Lung (tissue), 12 donors: ENCODE data around the gene ZEB2. TPM values are rescaled to one million over a fixed set of nuclear protein-coding genes. Genes with fewer than 3 reads are reported as not detected.
A peak's percentile ranks its signal among the peaks of the same experiment; 100 is the strongest.

Source experiments
- ATAC-seq: fragments of 200-7000 bp; cut with Tn5 transposase; one replicate; pipeline ENCODE4 v1.9.1; 2020; ENCODE audit warnings: moderate number of reproducible peaks; ENCODE audit not compliant: insufficient read depth, low FRiP score
- DNase-seq, 3 donors: peaks; one replicate each; pipeline ENCODE4 v3.0.0-alpha.2; 2013 to 2017
- H3K27ac ChIP-seq, 2 donors: one replicate each; pipeline ENCODE4 v1.5.1; 2013; ENCODE audit warnings: mild to moderate bottlenecking in 2 of 2, moderate library complexity in 2 of 2, control low read depth in 1 of 2, inconsistent platforms in 1 of 2, low read depth in 1 of 2, low read length in 1 of 2
- H3K27me3 ChIP-seq, 3 donors: one replicate each; pipeline ENCODE4 v1.5.1; 2013; ENCODE audit warnings: low read length in 2 of 3; ENCODE audit not compliant: control insufficient read depth in 3 of 3, insufficient read depth in 3 of 3
- H3K36me3 ChIP-seq, 4 donors: one replicate each; pipeline ENCODE4 v1.5.1; 2013; ENCODE audit warnings: low read length in 4 of 4, mild to moderate bottlenecking in 1 of 4, moderate library complexity in 1 of 4; ENCODE audit not compliant: control insufficient read depth in 4 of 4, insufficient read depth in 4 of 4
- H3K4me1 ChIP-seq, 5 donors: one replicate each; pipeline ENCODE4 v1.5.1; 2013; ENCODE audit warnings: low read length in 5 of 5, mild to moderate bottlenecking in 2 of 5, moderate library complexity in 1 of 5; ENCODE audit not compliant: control insufficient read depth in 5 of 5, insufficient read depth in 5 of 5
- H3K4me3 ChIP-seq: one replicate; pipeline ENCODE4 v1.5.1; 2013; ENCODE audit warnings: mild to moderate bottlenecking, control low read depth, moderate library complexity
- H3K9ac ChIP-seq, 2 donors: one replicate each; pipeline ENCODE4 v1.5.1; 2013; ENCODE audit warnings: low read length in 2 of 2, control low read depth in 1 of 2; ENCODE audit not compliant: insufficient read depth in 1 of 2
- H3K9me3 ChIP-seq, 4 donors: one replicate each; pipeline ENCODE4 v1.5.1; 2013; ENCODE audit warnings: low read length in 3 of 4, mild to moderate bottlenecking in 1 of 4, moderate library complexity in 1 of 4; ENCODE audit not compliant: control insufficient read depth in 4 of 4, insufficient read depth in 3 of 4
- CTCF ChIP-seq: IDR thresholded peaks from 2 replicates; pipeline ENCODE4 v1.5.1; 2012; ENCODE audit warnings: mild to moderate bottlenecking; ENCODE audit errors: control extremely low read depth, extremely low read depth
- WGBS, 2 donors: extraction: QIAGEN DNeasy Blood & Tissue Kit; methylation state at CpG; one replicate each; pipeline ENCODE4 v1.1.7; 2013; 5-methylcytosine and 5-hydroxymethylcytosine counted together
- polyA plus RNA-seq, 2 donors: library from polyadenylated mRNA; stranded (reverse); fragments of 200-250 nt; gene quantifications; one replicate each; pipeline ENCODE4 v1.2.1, GENCODE V29; 2013
- total RNA-seq, 2 donors: library from RNA; depleted of rRNA in 1 of 2; stranded (reverse); fragments of >200 nt in 1 of 2; gene quantifications; one replicate each; pipeline ENCODE4 v1.2.1, GENCODE V29; 2014 to 2021
- donor health status: control.
- donor health status: control.
- donor health status: Bipolar disorder and iron deficiency.
- donor health status: healthy.
- donor health status: DM: yes; HTN: yes; CAD: no.

ZEB2 gene
- total and polyA plus RNA-seq, 4 donors = 27.0 to 332 (median 127) TPM

- peak in 1 of 3 donors; percentile 60 for DNase-seq
- H3K9me3 ChIP-seq = no peaks in the 10 kb centered on the region
- H3K36me3 ChIP-seq = peaks cover 0 to 38% (median 11%) of the 10 kb centered on the region in 4 donors
- H3K9ac ChIP-seq = no peak overlapping the region
- no peaks in the 10 kb centered on the region for H3K27me3 ChIP-seq
- TF ChIP-seq CTCF = no peak
- H3K4me1 ChIP-seq = peaks cover 8 to 63% (median 19%) of the 10 kb centered on the region in 5 donors
- H3K4me3 ChIP-seq = no peak overlapping the region
- WGBS, 2 donors = 76 to 83% methylated on average over 7 of the region's 7 CpGs
- peak overlapping the region in 1 of 2 donors; percentile 15 for H3K27ac ChIP-seq
- no peak for ATAC-seq
Measured at GRCh38 chr2:144498277-144498676, 21.6 kb downstream of the ZEB2 start.

GRCh38 chr2:144496977-144497598 lies 22.8 kb downstream of the ZEB2 start:
- DNase-seq (no peak), ATAC-seq (no peak)
- peaks cover 0 to 42% (median 10%) of the 10 kb centered on the region in 4 donors for H3K36me3 ChIP-seq
- TF ChIP-seq CTCF = no peak
- no peak overlapping the region for H3K4me3 ChIP-seq
- peak overlapping the region in 1 of 2 donors; percentile 61 for H3K27ac ChIP-seq
- no peaks in the 10 kb centered on the region for H3K9me3 ChIP-seq
- H3K4me1 ChIP-seq = peaks cover 6 to 51% (median 19%) of the 10 kb centered on the region in 5 donors
- H3K27me3 ChIP-seq = no peaks in the 10 kb centered on the region
- 92 to 96% methylated on average over 3 of the region's 3 CpGs for WGBS, 2 donors
- no peak overlapping the region for H3K9ac ChIP-seq

GRCh38 chr2:144496092-144496976 lies 23.6 kb downstream of the ZEB2 start:
- ATAC-seq (no peak), DNase-seq (peak in 2 of 3 donors; percentile 52 to 62)
- Histone ChIP-seq H3K36me3 (peaks cover 0 to 44% (median 12%) of the 10 kb centered on the region in 4 donors), H3K4me1 (peaks cover 5 to 43% (median 18%) of the 10 kb centered on the region in 5 donors), H3K9ac (no peak overlapping the region), H3K27ac (peak overlapping the region; percentile 2 to 61), H3K27me3 (no peaks in the 10 kb centered on the region), H3K9me3 (no peaks in the 10 kb centered on the region), H3K4me3 (no peak overlapping the region)
- 54 to 59% methylated on average over 10 of the region's 10 CpGs for WGBS, 2 donors
- no peak for TF ChIP-seq CTCF
